ENCODE measurements around the gene SLC25A22.

- TF ChIP-seq, protein P1, sequence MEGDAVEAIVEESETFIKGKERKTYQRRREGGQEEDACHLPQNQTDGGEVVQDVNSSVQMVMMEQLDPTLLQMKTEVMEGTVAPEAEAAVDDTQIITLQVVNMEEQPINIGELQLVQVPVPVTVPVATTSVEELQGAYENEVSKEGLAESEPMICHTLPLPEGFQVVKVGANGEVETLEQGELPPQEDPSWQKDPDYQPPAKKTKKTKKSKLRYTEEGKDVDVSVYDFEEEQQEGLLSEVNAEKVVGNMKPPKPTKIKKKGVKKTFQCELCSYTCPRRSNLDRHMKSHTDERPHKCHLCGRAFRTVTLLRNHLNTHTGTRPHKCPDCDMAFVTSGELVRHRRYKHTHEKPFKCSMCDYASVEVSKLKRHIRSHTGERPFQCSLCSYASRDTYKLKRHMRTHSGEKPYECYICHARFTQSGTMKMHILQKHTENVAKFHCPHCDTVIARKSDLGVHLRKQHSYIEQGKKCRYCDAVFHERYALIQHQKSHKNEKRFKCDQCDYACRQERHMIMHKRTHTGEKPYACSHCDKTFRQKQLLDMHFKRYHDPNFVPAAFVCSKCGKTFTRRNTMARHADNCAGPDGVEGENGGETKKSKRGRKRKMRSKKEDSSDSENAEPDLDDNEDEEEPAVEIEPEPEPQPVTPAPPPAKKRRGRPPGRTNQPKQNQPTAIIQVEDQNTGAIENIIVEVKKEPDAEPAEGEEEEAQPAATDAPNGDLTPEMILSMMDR (IDR thresholded peaks at IDR 0.05; ENCODE audit: insufficient read depth, low read length, poor library complexity, severe bottlenecking): no peak
- TF ChIP-seq EZH2phosphoT487 (conservative IDR thresholded peaks at IDR 0.05; ENCODE audit: low read length): no peak
Measured at GRCh38 chr11:812390-812789, 14.3 kb upstream of the SLC25A22 start.
